Frontal cortex (tissue), 4 donors: ENCODE data around the gene TMC2. TPM values are rescaled to one million over a fixed set of nuclear protein-coding genes. Genes with fewer than 3 reads are reported as not detected.
"Not testable (repeated sequence)": the region's sequence is repeated elsewhere in the genome, so short reads cannot be mapped to it uniquely, and the experiment has no call there.

ENCODE experiments used
- DNase-seq, 2 donors: peaks; one replicate each; pipeline ENCODE4 v3.0.0; 2012; ENCODE audit warnings: low spot score in 2 of 2
- FAIRE-seq: peaks from 2 replicates; lab custom pipeline; 2012; peaks lifted over from hg19 to GRCh38; lab: Jason Lieb, UNC
- total RNA-seq: library from RNA; depleted of rRNA; stranded (reverse); fragments of >200 nt; gene quantifications from one replicate; pipeline ENCODE4 v1.2.3, GENCODE V29; 2014
- donor health status: control.
- donor health status: control.
- donor health status: control.

The TMC2 gene
- total RNA-seq, 1 donor from 2014 or later, result 4.5 TPM

GRCh38 chr20:2524709-2525506 lies 11.5 kb upstream of the TMC2 start:
- FAIRE-seq (no peak), DNase-seq (peak; percentile 43 to 55)

GRCh38 chr20:2526218-2526583 lies 10.2 kb upstream of the TMC2 start:
- not testable (repeated sequence) for DNase-seq, FAIRE-seq

- FAIRE-seq, result no peak
Observed at GRCh38 chr20:2527762-2528161, 8.6 kb upstream of the TMC2 start.

GRCh38 chr20:2528671-2529271 lies 7.6 kb upstream of the TMC2 start:
- no peak for DNase-seq
- FAIRE-seq, result no peak

More at GRCh38 chr20:2527762-2528161, 8.6 kb upstream of the TMC2 start:
- DNase-seq, result no peak

- DNase-seq (no peak), FAIRE-seq (no peak)
Observed at GRCh38 chr20:2533118-2533517, 3.3 kb upstream of the TMC2 start.

- DNase-seq, result no peak
Observed at GRCh38 chr20:2535711-2536559, 438 bp upstream of the TMC2 start.

GRCh38 chr20:2537101-2537500 lies 728 bp downstream of the TMC2 start:
- no peak for DNase-seq
- FAIRE-seq, result no peak

More at GRCh38 chr20:2535711-2536559, 438 bp upstream of the TMC2 start:
- no peak for FAIRE-seq

GRCh38 chr20:2538356-2538755 lies 2.0 kb downstream of the TMC2 start:
- FAIRE-seq, result no peak

GRCh38 chr20:2538931-2539720 lies 2.8 kb downstream of the TMC2 start:
- FAIRE-seq (no peak), DNase-seq (no peak)

More at GRCh38 chr20:2538356-2538755, 2.0 kb downstream of the TMC2 start:
- no peak for DNase-seq

- DNase-seq, result no peak
- no peak for FAIRE-seq
Observed at GRCh38 chr20:2541940-2542339, 5.6 kb downstream of the TMC2 start.

- DNase-seq, result no peak
- FAIRE-seq, result no peak
Observed at GRCh38 chr20:2542361-2542760, 6.0 kb downstream of the TMC2 start.

GRCh38 chr20:2544211-2544610 lies 7.8 kb downstream of the TMC2 start:
- no peak for FAIRE-seq

GRCh38 chr20:2545594-2545993 lies 9.2 kb downstream of the TMC2 start:
- DNase-seq (no peak), FAIRE-seq (no peak)

More at GRCh38 chr20:2544211-2544610, 7.8 kb downstream of the TMC2 start:
- no peak for DNase-seq

GRCh38 chr20:2557873-2558580 lies 21.7 kb downstream of the TMC2 start:
- FAIRE-seq, result no peak
- no peak for DNase-seq

- FAIRE-seq, result no peak
Observed at GRCh38 chr20:2558581-2559278, 22.4 kb downstream of the TMC2 start.

GRCh38 chr20:2559279-2559626 lies 22.9 kb downstream of the TMC2 start:
- DNase-seq (no peak), FAIRE-seq (no peak)

More at GRCh38 chr20:2558581-2559278, 22.4 kb downstream of the TMC2 start:
- DNase-seq, result peak in 1 of 2 donors; percentile 63

GRCh38 chr20:2559651-2560050 lies 23.3 kb downstream of the TMC2 start:
- FAIRE-seq (no peak), DNase-seq (no peak)

GRCh38 chr20:2563116-2563515 lies 26.7 kb downstream of the TMC2 start:
- FAIRE-seq, result no peak
- DNase-seq, result no peak

GRCh38 chr20:2564406-2564805 lies 28.0 kb downstream of the TMC2 start:
- no peak for DNase-seq
- FAIRE-seq, result no peak
